GM18951 (cell line): ENCODE data around the gene CAPN1.

Experiments
- POLR2A ChIP-seq: IDR thresholded peaks from 4 replicates; pipeline ENCODE4 v1.6.1; 2011; ENCODE audit warnings: mild to moderate bottlenecking; ENCODE audit not compliant: insufficient read length, insufficient read depth; ENCODE audit errors: extremely low read depth
- in situ Hi-C: fragments of 300-500 bp; cut with MboI; formaldehyde crosslinking; loops from one replicate; pipeline ENCODE4 v1.12.0; 2022; ENCODE audit warnings: low sequenced_read_pairs, mixed read lengths, inconsistent platforms; ENCODE audit not compliant: unreplicated experiment

The CAPN1 gene

DNA sequence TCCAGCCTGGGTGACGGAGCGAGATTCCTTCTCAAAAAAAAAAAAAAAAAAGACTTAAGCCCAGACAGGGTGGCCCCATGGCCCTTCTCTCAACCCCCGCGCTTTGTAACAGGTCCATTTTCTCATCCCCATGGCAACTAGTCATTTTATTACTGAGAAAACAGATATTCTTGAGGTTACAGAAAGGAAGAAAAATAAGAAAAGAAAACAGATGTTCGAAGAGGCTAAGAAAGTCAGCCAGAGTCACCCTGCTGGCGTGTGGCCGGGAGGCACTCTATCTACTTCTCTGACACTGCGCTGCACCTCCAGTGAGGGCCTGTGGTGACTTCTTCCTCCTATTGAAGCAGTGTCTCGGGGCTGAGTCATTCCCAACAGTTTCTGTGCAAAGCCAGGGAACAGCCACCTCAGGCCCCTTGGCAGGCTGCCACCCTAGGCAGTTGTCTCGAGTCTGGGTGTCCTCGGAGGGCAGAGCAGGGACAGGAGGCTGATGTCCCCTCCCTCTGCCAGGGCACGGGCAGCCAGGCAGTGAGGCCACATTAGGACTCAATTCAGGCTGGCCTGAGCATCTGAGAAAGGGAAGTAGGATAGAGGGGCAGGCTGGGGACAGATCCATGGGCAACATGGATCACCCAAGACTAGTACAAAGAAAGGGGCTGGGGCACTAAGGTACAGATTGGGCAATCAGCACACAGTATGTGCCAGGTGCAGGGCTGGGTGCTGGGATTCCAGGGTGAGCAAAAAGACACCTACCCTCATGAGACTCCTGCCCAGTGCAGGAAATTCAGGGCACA, 31.0 kb upstream of the CAPN1 start:
- in situ Hi-C loops = no loop called here
- TF ChIP-seq POLR2A = no peak

DNA sequence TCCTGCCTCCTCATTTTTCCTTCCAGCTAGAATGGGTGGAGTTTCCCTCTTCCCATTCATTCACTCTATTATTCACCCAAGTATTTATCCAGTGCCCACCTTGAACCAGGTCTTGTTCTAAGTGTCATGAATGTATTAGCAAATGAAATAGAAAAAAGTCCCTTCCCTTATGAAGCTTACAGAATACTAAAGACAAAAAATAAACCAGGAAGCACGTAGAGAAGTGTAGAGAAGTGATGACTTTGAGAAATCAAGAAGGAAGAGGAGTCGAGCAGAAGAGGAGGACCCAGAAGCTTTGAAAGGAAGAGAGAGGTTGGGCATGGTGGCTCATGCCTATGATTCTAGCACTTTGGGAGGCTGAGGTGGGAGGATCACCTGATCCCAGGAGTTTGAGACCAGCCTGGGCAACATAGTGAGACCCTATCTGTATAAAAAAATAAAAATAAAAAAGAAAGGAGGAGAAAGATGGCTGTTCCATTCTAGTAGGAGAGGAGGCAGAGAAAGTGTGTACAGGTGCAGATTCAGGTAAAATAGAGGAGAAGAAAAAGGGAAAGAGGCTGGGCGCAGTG, 30.3 kb upstream of the CAPN1 start:
- in situ Hi-C loops = no loop called here
- no peak for TF ChIP-seq POLR2A

- in situ Hi-C loops = no loop called here
- no peak for TF ChIP-seq POLR2A
These were observed 29.6 kb upstream of the CAPN1 start for GRCh38 chr11:65152122-65152521.

DNA sequence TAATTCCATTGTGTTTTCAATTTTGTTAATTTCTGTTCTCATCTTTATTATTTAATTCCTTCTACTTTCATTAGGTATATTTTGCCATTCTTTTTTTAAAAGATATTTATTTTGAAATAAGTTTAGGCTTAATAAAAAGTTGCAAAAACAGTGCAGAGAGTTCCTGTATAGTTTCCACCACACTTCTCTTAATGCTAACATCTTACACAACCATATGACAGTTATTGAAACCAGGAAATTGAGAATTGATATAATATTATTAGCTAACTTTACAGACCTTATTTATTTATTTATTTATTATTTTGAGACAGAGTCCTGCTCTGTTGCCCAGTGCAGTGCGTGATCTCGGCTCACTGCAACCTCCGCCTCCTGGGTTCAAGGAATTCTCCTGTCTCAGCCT, 25.5 kb upstream of the CAPN1 start:
- in situ Hi-C loops = no loop called here
- TF ChIP-seq POLR2A = no peak

GRCh38 chr11:65156926-65157325, 24.8 kb upstream of the CAPN1 start:
- no peak for TF ChIP-seq POLR2A
- in situ Hi-C loops = no loop called here

DNA sequence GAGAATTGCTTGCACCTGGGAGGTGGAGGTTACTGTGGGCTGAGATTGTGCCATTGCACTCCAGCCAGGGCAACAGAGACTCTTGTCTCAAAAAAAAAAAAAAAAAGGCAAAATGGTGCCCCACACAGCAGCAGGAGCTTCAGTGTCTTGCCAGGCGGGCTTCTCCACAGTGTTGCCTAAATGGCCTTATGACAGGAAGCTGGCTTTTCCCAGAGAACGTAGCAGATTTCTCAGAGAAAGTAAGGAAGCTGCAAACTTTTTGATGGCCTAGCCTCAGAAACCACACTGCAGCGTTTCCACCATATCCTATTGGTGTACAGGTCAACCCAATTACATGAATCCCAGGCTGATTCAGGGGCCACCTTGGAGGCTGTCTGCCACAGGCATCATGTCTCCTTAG, 24.4 kb upstream of the CAPN1 start:
- no peak for TF ChIP-seq POLR2A
- in situ Hi-C loops = no loop called here

DNA sequence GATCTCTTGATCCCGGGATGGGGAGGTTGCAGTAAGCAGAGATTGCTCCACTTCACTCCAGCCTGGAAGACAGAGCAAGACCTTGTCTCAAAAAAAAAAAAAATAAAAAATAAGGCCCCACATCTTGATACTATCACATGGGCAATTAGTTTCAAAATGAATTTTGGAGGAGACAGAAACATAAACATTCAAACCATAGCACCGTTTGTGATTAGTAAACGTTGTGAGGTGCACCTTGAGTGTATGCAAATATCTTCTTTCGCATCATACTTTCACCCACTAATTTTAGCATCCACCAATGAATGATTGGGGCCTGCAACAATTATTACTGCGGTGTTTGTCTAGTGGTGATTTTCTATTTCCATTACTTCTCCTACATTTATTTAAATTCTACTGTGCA, 22.7 kb upstream of the CAPN1 start:
- no peak for TF ChIP-seq POLR2A
- in situ Hi-C loops = no loop called here

DNA sequence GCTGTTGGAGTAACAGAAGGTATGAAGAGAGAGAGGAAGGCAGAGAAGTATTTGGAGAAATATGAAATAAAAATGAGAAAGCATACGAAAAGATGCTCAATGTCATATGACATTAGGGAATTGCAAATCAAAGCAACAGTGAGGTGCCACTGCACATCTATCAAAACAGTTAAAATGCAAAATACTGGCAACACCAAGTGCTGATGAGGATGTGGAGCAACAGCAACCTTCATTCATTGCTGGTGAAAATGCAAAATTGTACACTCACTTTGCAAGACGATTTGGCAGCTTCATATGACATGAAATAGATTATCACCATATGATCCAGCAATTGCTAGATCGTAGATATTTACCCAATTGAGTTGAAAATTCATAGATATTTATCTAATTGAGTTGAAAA, 21.1 kb upstream of the CAPN1 start:
- no peak for TF ChIP-seq POLR2A
- in situ Hi-C loops = no loop called here

DNA sequence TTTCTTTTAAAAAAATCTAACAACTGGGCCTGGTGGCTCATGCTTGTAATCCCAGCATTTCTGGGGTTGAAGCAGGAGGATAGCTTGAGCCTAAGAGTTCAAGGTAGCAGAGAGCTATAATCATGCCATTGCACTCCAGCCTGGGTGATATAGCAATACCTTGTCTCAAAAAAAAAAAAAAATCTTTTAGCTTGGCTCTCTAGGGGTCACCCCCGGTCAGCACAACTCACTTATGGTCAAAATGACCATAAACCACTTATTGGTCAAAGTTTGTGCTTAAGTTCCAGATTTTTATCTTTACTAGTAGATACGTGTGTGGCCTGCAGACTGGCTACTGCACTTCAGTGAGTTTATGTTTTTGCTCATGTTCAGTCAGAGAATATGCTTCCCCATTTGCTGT, 18.0 kb upstream of the CAPN1 start:
- no peak for TF ChIP-seq POLR2A
- in situ Hi-C loops = no loop called here

GRCh38 chr11:65165410-65166317, 16.1 kb upstream of the CAPN1 start:
- no peak for TF ChIP-seq POLR2A
- in situ Hi-C loops = no loop called here

DNA sequence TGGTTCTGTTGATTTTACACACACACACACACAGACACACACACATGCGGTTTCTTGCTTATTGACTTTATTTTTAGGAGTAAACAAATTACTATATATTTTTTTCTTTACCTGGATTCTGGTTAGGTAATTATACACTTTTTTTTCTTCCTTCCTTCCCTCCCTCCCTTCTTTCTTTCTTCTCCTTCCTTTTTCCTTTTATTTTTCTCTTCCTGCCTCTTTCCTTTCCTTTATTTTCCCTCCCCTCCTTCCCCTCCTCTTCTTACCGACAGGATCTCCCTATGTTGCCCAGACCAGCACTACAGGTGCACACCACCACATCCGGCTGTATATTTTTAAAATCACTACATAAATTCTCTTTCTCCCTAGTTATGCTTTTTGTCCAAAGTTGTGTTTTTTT, 14.8 kb upstream of the CAPN1 start:
- in situ Hi-C loops = no loop called here
- no peak for TF ChIP-seq POLR2A

DNA sequence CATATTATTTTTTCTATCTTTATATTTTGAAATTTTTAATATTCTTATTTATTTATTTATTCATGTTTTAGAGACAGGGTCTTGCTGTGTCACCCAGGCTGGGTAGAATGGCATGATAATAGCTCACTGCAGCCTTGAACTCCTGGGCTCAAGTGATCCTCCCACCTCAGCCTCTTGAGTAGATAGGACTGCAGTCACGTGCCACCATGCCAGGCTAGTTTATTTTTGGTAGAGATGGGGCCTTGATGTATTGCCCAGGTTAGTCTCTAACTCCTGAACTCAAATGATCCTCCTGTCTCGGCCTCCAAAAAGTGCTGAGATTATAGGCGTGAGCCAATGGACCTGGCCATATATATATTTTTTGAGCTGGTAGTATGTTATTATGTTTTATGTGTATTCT, 14.1 kb upstream of the CAPN1 start:
- in situ Hi-C loops = no loop called here
- TF ChIP-seq POLR2A = no peak

GRCh38 chr11:65169164-65169641, 12.5 kb upstream of the CAPN1 start:
- no peak for TF ChIP-seq POLR2A
- in situ Hi-C loops = no loop called here
